ENCODE data around the gene SCN8A.
A peak's percentile ranks its signal among the peaks of the same experiment; 100 is the strongest.

Gene SCN8A

GRCh38 chr12:51669271-51669670 lies 78.2 kb downstream of the SCN8A start:
- no peak for DNase-seq (ENCODE audit: low read depth in 3 of 3)

DNA sequence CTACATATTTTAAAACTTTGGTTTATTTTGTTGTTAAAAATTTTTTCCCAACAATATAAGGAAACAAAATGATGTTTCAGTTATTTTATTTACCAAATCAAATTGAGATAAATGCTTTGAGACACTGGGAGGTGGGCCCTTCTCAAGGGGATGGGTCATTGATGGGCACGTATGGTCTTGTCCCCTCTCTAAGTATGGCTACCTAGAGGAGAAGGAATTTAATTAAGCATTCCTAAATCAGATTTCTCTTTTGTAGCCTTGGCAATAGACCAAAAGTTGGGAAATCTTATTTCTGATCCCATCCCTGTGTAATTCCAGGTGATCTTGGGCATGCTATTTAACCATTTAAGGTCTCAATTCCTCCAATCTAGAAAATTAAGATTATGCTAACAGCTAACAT lies 79.0 kb downstream of the SCN8A start:
- DNase-seq (ENCODE audit: low read depth in 3 of 3), result no peak

DNA sequence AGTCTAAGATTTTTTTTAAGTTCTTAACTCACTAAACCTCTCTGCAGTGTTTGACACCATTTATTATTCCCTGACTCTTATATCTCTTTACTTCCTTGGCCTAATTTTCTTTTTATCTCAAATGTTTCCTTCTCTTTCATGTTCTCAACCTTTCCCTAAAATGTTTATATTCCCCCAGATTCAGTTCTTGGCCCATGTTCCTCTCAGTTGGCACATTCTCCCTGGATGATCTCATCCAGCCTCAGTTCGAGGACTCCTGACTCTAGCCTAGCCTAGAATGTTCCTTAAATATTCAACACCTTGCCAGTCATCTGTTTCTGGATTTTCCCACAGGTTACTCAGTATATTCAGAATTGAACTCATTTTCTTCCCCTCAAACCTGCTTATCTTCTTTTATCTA lies 81.3 kb downstream of the SCN8A start:
- DNase-seq (ENCODE audit: low read depth in 3 of 3), result no peak

GRCh38 chr12:51675071-51675803 lies 84.2 kb downstream of the SCN8A start:
- DNase-seq (ENCODE audit: low read depth in 3 of 3), result no peak

- DNase-seq (ENCODE audit: low read depth in 3 of 3), result no peak
These were observed 85.8 kb downstream of the SCN8A start for GRCh38 chr12:51676875-51677274.

DNA sequence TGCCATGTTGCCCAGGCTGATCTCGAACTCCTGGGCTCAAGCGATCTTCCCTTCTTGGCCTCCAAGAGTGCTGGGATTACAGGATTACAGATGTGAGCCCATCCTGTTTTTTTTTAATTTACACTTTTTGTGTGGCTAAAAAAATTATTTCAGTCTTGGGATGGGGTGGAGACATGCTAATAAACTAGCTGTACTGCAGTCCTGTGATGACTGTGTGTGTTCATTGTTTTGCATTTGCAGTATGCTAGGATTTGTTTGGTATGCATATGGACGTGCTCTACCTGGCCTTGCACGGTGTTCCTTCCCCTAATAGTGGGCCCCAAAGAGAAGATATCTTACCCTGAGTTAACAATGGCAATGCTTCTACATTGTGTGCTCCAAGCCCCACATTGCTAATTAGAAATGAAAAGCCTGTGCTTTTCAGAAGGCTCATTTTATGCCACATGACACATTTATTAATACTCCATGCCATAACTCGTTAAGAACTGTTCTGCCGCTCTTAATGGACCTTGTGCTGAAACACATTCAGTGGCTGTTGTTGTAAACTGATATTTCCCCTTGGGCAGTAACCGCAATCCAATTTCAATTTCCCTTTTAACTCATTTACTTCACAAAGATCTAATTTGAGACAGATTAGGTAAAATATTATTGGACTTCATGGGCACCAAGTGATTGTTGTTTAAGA lies 86.4 kb downstream of the SCN8A start:
- DNase-seq (ENCODE audit: low read depth in 3 of 3), result no peak

GRCh38 chr12:51678086-51678724 lies 87.2 kb downstream of the SCN8A start:
- peak in 1 of 3 experiments; percentile 9 for DNase-seq (ENCODE audit: low read depth in 3 of 3)

GRCh38 chr12:51682981-51683380 lies 91.9 kb downstream of the SCN8A start:
- DNase-seq (ENCODE audit: low read depth in 3 of 3), result no peak

- no peak for DNase-seq (ENCODE audit: low read depth in 3 of 3)
These were observed 92.8 kb downstream of the SCN8A start for GRCh38 chr12:51683763-51684357.

DNA sequence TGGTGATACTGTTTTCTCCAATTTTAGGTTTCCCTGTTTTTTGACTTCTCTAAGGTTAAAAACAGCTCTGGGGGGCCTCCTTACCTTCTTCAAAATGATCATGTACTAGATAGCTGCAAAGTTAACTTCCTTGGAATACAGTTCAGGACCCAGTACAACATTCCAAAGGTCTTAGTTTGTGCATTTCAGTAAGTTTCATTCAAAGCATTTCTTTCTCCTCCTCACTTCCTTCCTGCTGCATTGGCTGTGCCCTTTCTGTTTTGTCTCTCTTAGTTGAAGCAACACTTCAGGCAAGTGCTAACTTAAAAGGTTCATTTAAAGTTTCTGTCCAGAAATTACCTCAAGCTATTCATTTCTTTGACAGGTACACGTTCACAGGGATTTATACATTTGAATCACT lies 95.7 kb downstream of the SCN8A start:
- no peak for DNase-seq (ENCODE audit: low read depth in 3 of 3)

DNA sequence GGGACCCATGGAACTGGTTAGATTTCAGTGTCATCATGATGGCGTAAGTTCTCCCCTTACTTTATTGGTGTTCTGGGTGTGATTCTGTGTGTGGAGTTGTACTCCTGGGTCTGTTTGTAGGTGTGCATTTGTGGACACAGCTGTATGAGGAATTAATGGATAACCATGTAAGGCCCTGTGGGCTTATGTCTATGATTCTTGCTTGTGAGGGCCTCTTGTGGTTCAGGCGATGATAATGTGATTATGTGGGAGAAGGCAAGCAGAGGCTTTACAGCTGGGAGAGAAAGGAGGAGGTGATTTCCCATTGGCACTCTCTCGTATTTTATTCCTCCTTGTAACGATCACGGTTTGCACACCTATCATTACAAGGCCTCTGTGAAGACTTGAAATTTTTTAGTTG lies 96.1 kb downstream of the SCN8A start:
- no peak for DNase-seq (ENCODE audit: low read depth in 3 of 3)

- DNase-seq (ENCODE audit: low read depth in 3 of 3), result no peak
These were observed 96.6 kb downstream of the SCN8A start for GRCh38 chr12:51687614-51688013.

GRCh38 chr12:51689983-51690382 lies 99.0 kb downstream of the SCN8A start:
- DNase-seq (ENCODE audit: low read depth in 3 of 3), result no peak

- no peak for DNase-seq (ENCODE audit: low read depth in 3 of 3)
These were observed 101.0 kb downstream of the SCN8A start for GRCh38 chr12:51692016-51692415.

DNA sequence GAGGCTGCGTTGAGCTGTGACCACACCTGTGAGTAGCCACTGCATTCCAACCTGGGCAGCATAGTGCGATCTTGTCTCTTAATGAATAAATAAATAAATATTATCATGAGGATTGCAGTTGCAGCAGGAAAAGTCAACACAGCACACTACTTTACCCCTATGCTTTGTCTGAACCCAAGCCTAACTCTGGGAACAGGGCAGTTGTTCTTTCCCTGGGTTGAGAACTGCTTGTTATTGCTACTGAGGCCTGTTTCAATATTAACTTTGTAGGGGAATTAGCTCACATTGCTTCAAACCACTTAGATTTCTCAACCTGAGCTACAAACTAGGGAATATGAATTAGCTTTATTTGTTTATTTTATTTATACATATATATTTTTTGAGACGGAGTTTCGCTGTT lies 102.5 kb downstream of the SCN8A start:
- no peak for DNase-seq (ENCODE audit: low read depth in 3 of 3)

DNA sequence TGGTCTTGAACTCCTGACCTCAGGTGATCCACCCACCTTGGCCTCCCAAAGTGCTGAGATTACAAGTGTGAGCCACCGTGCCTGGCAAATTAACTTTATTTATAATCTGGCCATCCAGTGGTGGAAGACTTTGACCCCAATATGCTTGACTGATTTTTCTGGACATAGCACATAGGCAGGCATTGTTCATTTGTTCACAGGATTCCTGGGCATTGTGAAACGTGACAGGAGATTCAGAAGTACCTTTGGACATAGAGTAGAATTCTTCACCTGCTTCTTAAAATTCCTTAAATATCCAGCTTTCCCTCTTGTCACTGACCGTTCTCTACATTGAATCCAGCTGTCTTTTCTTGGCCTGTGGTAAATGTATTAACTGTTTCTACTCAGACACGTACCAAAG lies 103.1 kb downstream of the SCN8A start:
- DNase-seq (ENCODE audit: low read depth in 3 of 3), result no peak

DNA sequence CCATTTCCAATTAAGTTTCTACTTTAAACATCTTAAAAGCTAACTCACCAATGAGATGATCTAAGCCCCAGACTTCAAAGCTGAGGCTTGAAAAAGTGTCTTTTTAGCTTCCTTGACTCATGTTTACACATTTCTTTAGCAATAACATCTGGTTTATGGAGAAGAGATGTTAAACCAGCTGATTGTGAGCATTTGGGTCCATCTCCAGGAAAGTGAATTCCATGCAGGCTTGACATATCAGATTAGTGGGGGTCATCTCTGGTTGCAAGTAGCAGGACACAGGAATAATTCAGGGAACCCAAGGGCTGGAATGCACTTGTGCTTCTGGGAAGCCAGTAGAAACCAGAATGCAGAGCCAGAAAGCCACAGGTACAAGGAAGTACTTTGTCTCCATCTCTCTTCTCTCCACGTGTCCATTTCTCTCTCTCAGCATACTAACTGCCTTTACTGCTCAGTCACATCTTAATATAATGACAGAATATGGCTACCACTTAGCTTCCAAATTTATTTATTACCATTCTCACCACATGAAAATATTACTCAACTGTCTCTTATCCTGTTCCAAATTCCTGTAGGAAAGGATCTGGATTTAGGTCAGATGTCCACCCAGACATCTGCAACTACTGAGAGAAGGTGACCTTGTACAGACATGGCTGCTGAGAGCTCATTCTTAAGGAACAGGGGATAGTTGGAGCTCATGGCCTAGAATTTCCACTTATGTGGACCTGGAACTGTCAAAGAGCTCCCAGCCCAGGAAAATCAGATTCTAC lies 104.4 kb downstream of the SCN8A start:
- no peak for DNase-seq (ENCODE audit: low read depth in 3 of 3)

DNA sequence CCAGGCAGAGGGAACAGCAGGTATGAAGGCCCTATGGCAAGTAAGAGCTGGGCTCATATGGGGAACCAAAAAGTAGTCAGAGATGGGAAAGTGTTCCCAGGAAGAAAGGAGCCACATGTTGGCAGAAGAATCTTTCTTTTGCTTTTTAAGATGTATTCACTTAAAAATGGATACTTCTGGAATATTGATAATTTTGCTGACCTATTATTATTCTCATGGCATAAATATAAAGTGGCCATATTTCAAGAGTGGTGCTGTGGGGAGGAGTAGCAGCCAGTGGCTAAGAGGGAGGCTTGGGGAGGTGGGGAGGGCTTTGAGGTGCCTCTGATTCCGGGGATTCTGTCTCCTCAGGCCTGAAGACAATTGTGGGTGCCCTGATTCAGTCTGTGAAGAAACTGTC lies 108.2 kb downstream of the SCN8A start:
- DNase-seq (ENCODE audit: low read depth in 3 of 3), result no peak

DNA sequence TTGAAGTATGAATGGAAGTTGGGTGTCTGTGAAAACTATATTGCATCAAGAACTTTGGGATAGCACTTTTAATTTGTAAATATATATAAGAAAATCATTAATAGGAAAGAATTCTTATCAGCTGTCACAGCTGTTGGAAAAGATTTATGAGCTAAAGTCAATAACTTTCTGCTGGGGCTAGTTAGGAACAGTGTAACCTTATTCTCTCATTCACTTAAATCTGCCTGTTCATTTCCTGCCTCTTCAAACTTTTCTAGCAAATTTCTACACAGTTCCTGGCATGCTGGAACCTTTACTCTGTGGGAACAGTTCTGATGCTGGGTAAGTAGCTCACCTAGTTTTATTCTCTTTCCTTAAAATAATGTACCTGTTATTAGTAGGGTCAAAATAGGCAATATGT lies 109.9 kb downstream of the SCN8A start:
- no peak for DNase-seq (ENCODE audit: low read depth in 3 of 3)

DNA sequence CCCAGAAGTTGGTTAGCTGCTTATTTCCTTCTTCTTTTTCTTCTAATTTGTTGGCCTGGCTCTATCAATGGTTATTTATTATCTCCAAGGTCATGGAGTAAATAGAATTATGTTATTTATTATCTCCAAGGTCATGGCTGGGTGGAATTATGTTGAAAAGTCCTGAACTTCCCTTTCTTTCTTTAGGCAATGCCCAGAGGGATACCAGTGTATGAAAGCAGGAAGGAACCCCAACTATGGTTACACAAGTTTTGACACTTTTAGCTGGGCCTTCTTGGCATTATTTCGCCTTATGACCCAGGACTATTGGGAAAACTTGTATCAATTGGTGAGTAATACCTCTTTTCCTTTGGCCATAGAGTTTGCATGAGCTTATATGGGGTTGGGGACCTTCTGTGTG lies 111.6 kb downstream of the SCN8A start:
- no peak for DNase-seq (ENCODE audit: low read depth in 3 of 3)

DNA sequence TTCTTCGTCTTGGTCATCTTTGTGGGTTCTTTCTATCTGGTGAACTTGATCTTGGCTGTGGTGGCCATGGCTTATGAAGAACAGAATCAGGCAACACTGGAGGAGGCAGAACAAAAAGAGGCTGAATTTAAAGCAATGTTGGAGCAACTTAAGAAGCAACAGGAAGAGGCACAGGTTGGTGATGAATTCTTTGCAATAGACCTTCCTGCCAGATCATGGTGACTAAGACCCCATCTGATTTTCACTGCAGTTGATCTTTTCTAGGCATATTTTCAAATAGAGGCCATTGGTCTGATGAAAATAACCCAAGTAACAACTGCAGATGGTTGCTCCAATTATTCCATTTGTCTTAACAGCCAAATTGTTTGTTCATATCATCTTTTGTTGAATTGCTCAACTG lies 114.4 kb downstream of the SCN8A start:
- DNase-seq (ENCODE audit: low read depth in 3 of 3), result no peak

- no peak for DNase-seq (ENCODE audit: low read depth in 3 of 3)
These were observed 115.2 kb downstream of the SCN8A start for GRCh38 chr12:51706206-51706605.
